Muscle layer of colon (tissue), 2 donors: Measurements from ENCODE around the gene CYP4B1.
"Not testable (repeated sequence)": the region's sequence is repeated elsewhere in the genome, so short reads cannot be mapped to it uniquely, and the experiment has no call there.

ENCODE experiments used
- H3K27ac ChIP-seq: one replicate; pipeline ENCODE4 v1.7.0; 2013; ENCODE audit warnings: low read depth, mild to moderate bottlenecking, low read length, moderate library complexity
- H3K27me3 ChIP-seq, 2 donors: one replicate each; pipeline ENCODE4 v1.7.0; 2013; ENCODE audit warnings: low read length in 2 of 2, mild to moderate bottlenecking in 2 of 2; ENCODE audit not compliant: insufficient read depth in 2 of 2, control insufficient read depth in 1 of 2
- H3K36me3 ChIP-seq: one replicate; pipeline ENCODE4 v1.7.0; 2013; ENCODE audit warnings: mild to moderate bottlenecking, low read length; ENCODE audit not compliant: insufficient read depth
- H3K4me1 ChIP-seq: one replicate; pipeline ENCODE4 v1.7.0; 2013; ENCODE audit warnings: mild to moderate bottlenecking, low read length; ENCODE audit not compliant: insufficient read depth
- H3K4me3 ChIP-seq, 2 donors: one replicate each; pipeline ENCODE4 v1.7.0; 2013; ENCODE audit warnings: low read length in 2 of 2, low read depth in 1 of 2, mild to moderate bottlenecking in 1 of 2, moderate library complexity in 1 of 2
- H3K9ac ChIP-seq: one replicate; pipeline ENCODE4 v1.7.0; 2013; ENCODE audit warnings: low read length
- H3K9me3 ChIP-seq: one replicate; pipeline ENCODE4 v1.7.0; 2013; ENCODE audit warnings: mild to moderate bottlenecking, low read length
- donor health status: abdominal sarcoma.
- donor health status: Adenocarcinoma of cecum.

Gene CYP4B1

DNA sequence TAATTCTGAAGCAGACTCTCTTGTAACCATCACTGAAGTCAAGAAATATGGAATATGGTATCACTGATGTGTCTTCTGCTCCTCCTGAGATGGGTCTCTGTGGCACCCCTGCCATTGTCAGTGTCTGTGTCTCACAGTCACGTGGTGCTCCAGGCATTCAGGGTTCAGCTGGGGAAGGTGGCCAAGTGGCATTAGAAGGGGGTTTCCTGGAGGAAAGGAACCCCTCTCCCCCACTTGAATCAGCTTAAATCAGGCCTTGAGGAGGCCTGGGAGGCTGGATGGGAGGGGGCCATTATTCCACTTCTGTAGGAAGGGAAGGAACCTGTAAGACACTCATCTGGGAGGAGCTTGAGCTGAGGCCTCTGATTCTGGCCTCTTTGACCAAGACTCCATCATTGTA lies 20.5 kb downstream of the CYP4B1 start:
- Histone ChIP-seq H3K9ac (no peak overlapping the region), H3K27ac (no peak overlapping the region), H3K27me3 (no peaks in the 10 kb centered on the region), H3K36me3 (no peaks in the 10 kb centered on the region), H3K9me3 (no peaks in the 10 kb centered on the region), H3K4me1 (no peaks in the 10 kb centered on the region), H3K4me3 (no peak overlapping the region)

GRCh38 chr1:46820076-46820475 lies 21.2 kb downstream of the CYP4B1 start:
- H3K4me1 ChIP-seq = no peaks in the 10 kb centered on the region
- no peaks in the 10 kb centered on the region for H3K27me3 ChIP-seq
- H3K27ac ChIP-seq = no peak overlapping the region
- no peak overlapping the region for H3K9ac ChIP-seq
- H3K36me3 ChIP-seq = no peaks in the 10 kb centered on the region
- no peak overlapping the region for H3K4me3 ChIP-seq
- H3K9me3 ChIP-seq = no peaks in the 10 kb centered on the region

DNA sequence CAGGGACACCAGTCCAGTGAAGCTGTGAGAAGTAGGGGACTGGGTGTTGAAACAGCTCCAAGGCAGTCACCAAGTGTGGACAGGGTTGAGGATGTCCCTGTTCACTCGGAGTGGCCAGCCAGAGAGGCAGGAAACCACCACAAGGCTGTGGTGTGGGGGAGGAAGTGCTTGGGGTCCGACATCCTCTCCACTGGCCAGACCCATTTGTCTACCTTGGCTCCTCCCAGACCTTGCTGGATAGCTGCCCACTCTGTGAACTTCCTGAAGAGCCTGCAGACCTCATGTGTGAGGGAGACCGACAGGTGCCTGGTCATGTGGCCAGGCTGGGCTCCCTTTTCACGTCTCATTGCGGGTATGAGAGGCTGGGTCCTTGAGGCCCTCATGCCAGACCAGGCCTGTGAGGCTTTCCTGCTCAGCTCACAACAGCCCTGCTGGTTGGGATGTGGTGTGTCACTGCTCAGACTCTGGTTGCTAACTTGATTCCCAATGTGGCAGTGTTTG lies 21.8 kb downstream of the CYP4B1 start:
- H3K27me3 ChIP-seq = no peaks in the 10 kb centered on the region
- no peaks in the 10 kb centered on the region for H3K36me3 ChIP-seq
- no peak overlapping the region for H3K9ac ChIP-seq
- H3K4me3 ChIP-seq = no peak overlapping the region
- H3K4me1 ChIP-seq = no peaks in the 10 kb centered on the region
- H3K9me3 ChIP-seq = no peaks in the 10 kb centered on the region
- H3K27ac ChIP-seq = no peak overlapping the region

DNA sequence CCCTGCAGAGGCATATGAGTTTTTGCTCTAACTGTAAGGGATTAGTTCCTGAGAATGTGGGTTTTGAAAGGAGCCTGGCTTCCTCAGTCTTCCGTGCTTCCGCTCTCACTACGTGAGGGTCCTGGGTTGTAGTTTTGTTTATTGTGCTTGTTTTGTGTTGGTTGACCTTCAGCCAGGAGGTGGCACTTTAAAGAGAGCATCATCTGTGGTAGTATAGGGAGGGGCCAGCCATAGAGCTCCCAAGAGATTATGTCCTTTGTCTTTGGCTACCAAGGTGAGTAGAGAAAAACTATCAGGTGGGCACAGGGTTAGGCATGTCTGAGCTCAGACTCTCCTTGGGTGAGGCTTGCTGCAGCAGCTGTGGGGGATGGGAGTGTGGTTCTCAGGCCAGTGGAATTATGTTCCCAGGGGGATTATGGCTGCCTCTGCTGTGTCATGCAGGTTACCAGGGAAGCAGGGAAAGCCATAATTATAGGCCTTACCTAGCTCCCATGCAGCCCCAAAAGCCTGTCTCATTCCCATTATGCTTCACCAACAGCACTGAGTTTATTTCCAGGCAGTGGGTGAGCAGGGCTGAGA lies 23.5 kb downstream of the CYP4B1 start:
- H3K9me3 ChIP-seq = no peaks in the 10 kb centered on the region
- H3K27me3 ChIP-seq = no peaks in the 10 kb centered on the region
- no peaks in the 10 kb centered on the region for H3K36me3 ChIP-seq
- no peak overlapping the region for H3K4me3 ChIP-seq
- no peak overlapping the region for H3K9ac ChIP-seq
- no peak overlapping the region for H3K27ac ChIP-seq
- no peaks in the 10 kb centered on the region for H3K4me1 ChIP-seq

- no peaks in the 10 kb centered on the region for H3K36me3 ChIP-seq
- H3K27me3 ChIP-seq = no peaks in the 10 kb centered on the region
- no peak overlapping the region for H3K9ac ChIP-seq
- H3K9me3 ChIP-seq = no peaks in the 10 kb centered on the region
- H3K27ac ChIP-seq = no peak overlapping the region
- H3K4me1 ChIP-seq = no peaks in the 10 kb centered on the region
- H3K4me3 ChIP-seq = no peak overlapping the region
Measured at GRCh38 chr1:46823151-46823550, 24.3 kb downstream of the CYP4B1 start.

- H3K9me3 ChIP-seq, H3K36me3 ChIP-seq, H3K4me3 ChIP-seq, H3K4me1 ChIP-seq, H3K9ac ChIP-seq, H3K27ac ChIP-seq, H3K27me3 ChIP-seq: not testable (repeated sequence)
Measured at GRCh38 chr1:46826892-46827291, 28.0 kb downstream of the CYP4B1 start.

GRCh38 chr1:46830665-46831322 lies 31.9 kb downstream of the CYP4B1 start:
- H3K4me3 ChIP-seq = no peak overlapping the region
- no peak overlapping the region for H3K27ac ChIP-seq
- no peak overlapping the region for H3K9ac ChIP-seq
- H3K9me3 ChIP-seq = no peaks in the 10 kb centered on the region
- no peaks in the 10 kb centered on the region for H3K4me1 ChIP-seq
- no peaks in the 10 kb centered on the region for H3K36me3 ChIP-seq
- no peaks in the 10 kb centered on the region for H3K27me3 ChIP-seq

DNA sequence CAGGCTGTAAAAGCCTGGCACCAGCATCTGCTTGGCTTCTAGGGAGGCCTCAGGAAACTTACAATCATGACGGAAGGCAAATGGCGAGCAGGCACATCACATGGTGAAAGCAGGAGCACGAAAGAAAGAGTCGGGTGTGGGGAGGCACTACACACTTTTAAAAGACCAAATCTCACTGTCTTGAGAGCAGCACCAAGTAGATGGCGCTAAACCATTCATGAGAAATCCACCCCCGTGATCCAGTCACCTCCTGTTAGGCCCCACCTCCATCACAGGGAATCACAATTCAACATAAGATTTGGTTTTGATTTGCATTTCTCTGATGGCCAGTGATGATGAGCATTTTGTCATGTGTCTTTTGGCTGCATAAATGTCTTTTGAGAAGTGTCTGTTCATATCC lies 36.6 kb downstream of the CYP4B1 start:
- not testable (repeated sequence) for H3K27me3 ChIP-seq, H3K4me3 ChIP-seq, H3K9ac ChIP-seq, H3K36me3 ChIP-seq, H3K9me3 ChIP-seq, H3K27ac ChIP-seq, H3K4me1 ChIP-seq

DNA sequence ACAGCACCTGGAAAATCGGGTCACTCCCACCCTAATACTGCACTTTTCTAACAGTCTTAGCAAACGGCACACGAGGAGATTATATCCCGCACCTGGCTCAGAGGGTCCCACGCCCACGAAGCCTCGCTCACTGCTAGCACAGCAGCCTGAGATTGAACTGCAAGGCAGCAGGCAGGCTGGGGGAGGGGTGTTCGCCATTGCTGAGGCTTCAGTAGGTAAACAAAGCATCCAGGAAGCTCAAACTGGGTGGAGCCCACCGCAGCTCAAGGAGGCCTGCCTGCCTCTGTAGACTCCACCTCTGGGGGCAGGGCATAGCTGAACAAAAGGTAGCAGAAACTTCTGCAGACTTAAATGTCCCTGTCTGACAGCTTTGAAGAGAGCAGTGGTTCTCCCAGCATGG lies 47.5 kb downstream of the CYP4B1 start:
- not testable (repeated sequence) for H3K27ac ChIP-seq, H3K9ac ChIP-seq, H3K9me3 ChIP-seq, H3K36me3 ChIP-seq, H3K4me3 ChIP-seq, H3K27me3 ChIP-seq, H3K4me1 ChIP-seq

GRCh38 chr1:46857660-46858065 lies 58.8 kb downstream of the CYP4B1 start:
- not testable (repeated sequence) for H3K27me3 ChIP-seq, H3K4me3 ChIP-seq, H3K4me1 ChIP-seq, H3K9ac ChIP-seq, H3K9me3 ChIP-seq, H3K36me3 ChIP-seq, H3K27ac ChIP-seq

- Histone ChIP-seq H3K27ac (no peak overlapping the region), H3K27me3 (no peaks in the 10 kb centered on the region), H3K4me1 (no peaks in the 10 kb centered on the region), H3K9ac (no peak overlapping the region), H3K36me3 (no peaks in the 10 kb centered on the region), H3K9me3 (peaks cover 4% of the 10 kb centered on the region), H3K4me3 (no peak overlapping the region)
Measured at GRCh38 chr1:46862348-46862747, 63.5 kb downstream of the CYP4B1 start.
